PC-3 (cell line): ENCODE results near the gene SLAMF1. TPM values are rescaled to one million over a fixed set of nuclear protein-coding genes. Genes with fewer than 3 reads are reported as not detected.

Experiments used
- ATAC-seq: fragments of 200-7000 bp; cut with Tn5 transposase; 2 replicates; pipeline ENCODE4 v1.9.1; 2020; ENCODE audit warnings: mild to moderate bottlenecking, moderate library complexity
- BruUV-seq: library from RNA; stranded (reverse); fragments of 400-500 nt; replicated peaks from 2 replicates; lab custom pipeline; 2021; lab: Mats Ljungman, UMichigan
- CTCF ChIA-PET: fragments of 300-600 bp; sonication (Branson Sonifier 250); formaldehyde crosslinking; loops from one replicate; lab custom pipeline; 2022; ENCODE audit warnings: antibody characterized with exemption; lab: Charles Lee
- POLR2A ChIA-PET: fragments of 300-600 bp; sonication (Branson Sonifier 250); formaldehyde crosslinking; loops from one replicate; lab custom pipeline; 2022; ENCODE audit warnings: antibody characterized with exemption; ENCODE audit not compliant: unreplicated experiment; lab: Charles Lee
- DNase-seq: peaks from one replicate; pipeline ENCODE4 v3.0.0-alpha.2; 2015
- H2AFZ ChIP-seq: fragments of 300-600 bp; sonication (generic); 2 replicates; pipeline ENCODE4 v1.6.0; 2016; ENCODE audit warnings: antibody characterized with exemption, low read length
- H3F3A ChIP-seq: fragments of 300-600 bp; sonication (generic); one replicate; pipeline ENCODE4 v1.6.0; 2017; ENCODE audit warnings: antibody characterized with exemption, low read length, control low read depth, mild to moderate bottlenecking; ENCODE audit not compliant: unreplicated experiment
- H3K27ac ChIP-seq: fragments of 300-600 bp; sonication (generic); 2 replicates; pipeline ENCODE4 v1.5.1; 2016; ENCODE audit warnings: mild to moderate bottlenecking, low read length
- H3K27me3 ChIP-seq: fragments of 300-600 bp; sonication (generic); 2 replicates; pipeline ENCODE4 v1.6.1; 2016; ENCODE audit warnings: low read length, mixed read lengths
- H3K36me3 ChIP-seq: fragments of 300-600 bp; sonication (generic); 2 replicates; pipeline ENCODE4 v1.6.1; 2016; ENCODE audit warnings: low read depth, mixed run types, low read length, mixed read lengths
- H3K4me1 ChIP-seq: fragments of 300-600 bp; sonication (generic); 2 replicates; pipeline ENCODE4 v1.5.1; 2016; ENCODE audit warnings: low read length; ENCODE audit not compliant: insufficient read depth
- H3K4me2 ChIP-seq: fragments of 300-600 bp; sonication (generic); 2 replicates; pipeline ENCODE4 v1.6.0; 2016; ENCODE audit warnings: low read length
- H3K4me3 ChIP-seq: fragments of 300-600 bp; sonication (generic); 2 replicates; pipeline ENCODE4 v1.5.1; 2016; ENCODE audit warnings: mild to moderate bottlenecking, low read length, mixed read lengths
- H3K79me2 ChIP-seq: fragments of 300-600 bp; sonication (generic); 2 replicates; pipeline ENCODE4 v1.6.1; 2017; ENCODE audit warnings: low read length, mixed read lengths
- H3K9ac ChIP-seq: fragments of 300-600 bp; sonication (generic); 2 replicates; pipeline ENCODE4 v1.6.0; 2016; ENCODE audit warnings: mild to moderate bottlenecking, low read length
- H3K9me2 ChIP-seq: fragments of 300-600 bp; sonication (generic); replicated peaks from 2 replicates; pipeline ENCODE4 v1.6.1; 2016; ENCODE audit warnings: mixed run types, low read length, mixed read lengths
- H3K9me3 ChIP-seq: fragments of 300-600 bp; sonication (generic); 2 replicates; pipeline ENCODE4 v1.6.1; 2016; ENCODE audit warnings: low read length, mixed read lengths
- H4K20me1 ChIP-seq: fragments of 300-600 bp; sonication (generic); 2 replicates; pipeline ENCODE4 v1.6.1; 2016; ENCODE audit warnings: low read length, mixed read lengths
- CTCF ChIP-seq: fragments of 300-600 bp; sonication (generic); conservative IDR thresholded peaks from 2 replicates; pipeline ENCODE4 v1.5.1; 2017; ENCODE audit warnings: antibody characterized with exemption, low read depth, mild to moderate bottlenecking, low read length
- EZH2 ChIP-seq: fragments of 300-600 bp; sonication (generic); IDR thresholded peaks from one replicate; pipeline ENCODE4 v1.6.1; 2017; ENCODE audit warnings: antibody characterized with exemption, mild to moderate bottlenecking, low read length; ENCODE audit not compliant: unreplicated experiment
- EZH2phosphoT487 ChIP-seq: fragments of 300-600 bp; sonication (generic); IDR thresholded peaks from 2 replicates; pipeline ENCODE4 v1.6.1; 2018; ENCODE audit warnings: mild to moderate bottlenecking, antibody characterized with exemption, low read length, borderline replicate concordance
- intact Hi-C: fragments of 100-400 bp; cut with micrococcal nuclease; formaldehyde crosslinking; loops from 2 replicates; pipeline ENCODE4 v1.9.0; 2023
- total RNA-seq: library from RNA; depleted of rRNA; stranded (reverse); fragments of >200 nt; gene quantifications from 2 replicates; pipeline ENCODE4 v1.2.3, GENCODE V29; 2014

SLAMF1 gene
- total RNA-seq, 1 experiment from 2014 or later: not detected

DNA sequence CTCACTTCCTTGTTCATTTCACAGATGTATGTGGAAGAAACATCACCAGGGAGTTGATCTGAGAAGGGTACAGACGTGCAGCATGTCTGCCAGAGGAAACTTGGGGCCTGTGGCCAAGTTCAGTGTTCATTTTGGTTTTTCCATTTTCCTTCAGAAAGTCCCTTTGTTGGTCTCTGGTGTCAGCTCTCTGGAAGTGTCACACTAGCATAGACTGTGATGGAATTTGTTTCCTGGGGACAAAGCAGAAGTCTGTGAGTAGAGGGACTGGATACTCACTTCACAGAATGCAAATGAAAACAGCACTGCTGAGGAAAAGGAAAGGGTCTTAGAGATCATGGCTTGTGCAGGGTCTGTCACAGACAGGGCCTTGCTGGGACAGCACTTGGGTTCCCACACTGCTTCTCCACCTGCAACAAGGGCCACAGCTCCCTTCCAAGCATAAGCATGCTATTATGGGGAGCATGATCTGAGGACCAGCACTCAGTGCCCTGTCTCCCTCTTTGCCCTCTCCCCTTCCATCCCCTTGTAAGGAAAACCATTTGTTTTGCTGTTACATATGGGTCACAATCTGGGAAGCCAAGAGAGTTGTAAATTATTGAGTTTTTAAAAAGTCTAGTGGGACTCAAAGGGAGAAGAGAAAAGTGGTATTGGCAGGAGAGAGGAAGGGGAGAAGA is 36.1 kb downstream of the SLAMF1 start:
- Histone ChIP-seq H3K9ac (no peak overlapping the region), H3K4me3 (no peak overlapping the region), H3K9me3 (no peaks in the 10 kb centered on the region), H3K27ac (no peak overlapping the region), H3K9me2 (no peaks in the 10 kb centered on the region), H2AFZ (no peak overlapping the region), H3K27me3 (peaks cover 70% of the 10 kb centered on the region), H3K36me3 (no peaks in the 10 kb centered on the region), H3K4me2 (no peak overlapping the region), H3F3A (no peaks in the 10 kb centered on the region), H3K79me2 (no peaks in the 10 kb centered on the region), H3K4me1 (no peaks in the 10 kb centered on the region), H4K20me1 (0 out of 2 replicates have a peak, but pooled peaks cover 3% of the 10 kb centered on the region)
- DNase-seq: no peak
- CTCF ChIA-PET: no interaction called here
- POLR2A ChIA-PET: no interaction called here
- intact Hi-C loops: no loop called here
- TF ChIP-seq CTCF (no peak), EZH2phosphoT487 (no peak), EZH2 (no peak)
- no peak for ATAC-seq
- BruUV-seq: no TSS peak

DNA sequence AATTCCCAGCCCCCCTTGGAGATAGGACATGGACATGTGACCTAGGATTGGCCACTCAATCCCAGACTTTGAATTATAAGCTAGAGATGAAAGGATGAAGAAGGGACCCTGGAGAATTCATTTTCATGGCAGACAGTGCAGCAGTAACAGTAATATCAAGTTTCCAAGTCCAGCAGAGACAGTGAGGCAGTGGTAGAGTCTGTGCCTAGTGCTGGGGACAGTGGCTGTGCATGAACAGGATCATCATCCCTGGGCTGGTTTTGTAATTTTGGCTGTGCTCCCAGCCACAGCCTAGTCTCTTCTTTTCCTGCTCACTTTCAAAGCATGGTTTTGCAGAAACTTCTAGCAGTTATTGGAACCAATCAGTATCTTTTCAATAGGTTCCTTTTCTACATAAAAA is 37.9 kb downstream of the SLAMF1 start:
- no peak overlapping the region for H2AFZ ChIP-seq
- H3K9ac ChIP-seq: no peak overlapping the region
- no TSS peak for BruUV-seq
- no peak overlapping the region for H3K4me2 ChIP-seq
- H3K27ac ChIP-seq: no peak overlapping the region
- peaks cover 60% of the 10 kb centered on the region for H3K27me3 ChIP-seq
- intact Hi-C loops: no loop called here
- H3F3A ChIP-seq: no peaks in the 10 kb centered on the region
- no peaks in the 10 kb centered on the region for H3K9me2 ChIP-seq
- no peak overlapping the region for H3K4me3 ChIP-seq
- no peaks in the 10 kb centered on the region for H3K79me2 ChIP-seq
- ChIA-PET CTCF (no interaction called here), POLR2A (no interaction called here)
- H3K9me3 ChIP-seq: no peaks in the 10 kb centered on the region
- H4K20me1 ChIP-seq: 0 out of 2 replicates have a peak, but pooled peaks cover 3% of the 10 kb centered on the region
- H3K4me1 ChIP-seq: no peaks in the 10 kb centered on the region
- TF ChIP-seq EZH2 (no peak), CTCF (no peak), EZH2phosphoT487 (no peak)
- no peaks in the 10 kb centered on the region for H3K36me3 ChIP-seq
- ATAC-seq (no peak), DNase-seq (no peak)

DNA sequence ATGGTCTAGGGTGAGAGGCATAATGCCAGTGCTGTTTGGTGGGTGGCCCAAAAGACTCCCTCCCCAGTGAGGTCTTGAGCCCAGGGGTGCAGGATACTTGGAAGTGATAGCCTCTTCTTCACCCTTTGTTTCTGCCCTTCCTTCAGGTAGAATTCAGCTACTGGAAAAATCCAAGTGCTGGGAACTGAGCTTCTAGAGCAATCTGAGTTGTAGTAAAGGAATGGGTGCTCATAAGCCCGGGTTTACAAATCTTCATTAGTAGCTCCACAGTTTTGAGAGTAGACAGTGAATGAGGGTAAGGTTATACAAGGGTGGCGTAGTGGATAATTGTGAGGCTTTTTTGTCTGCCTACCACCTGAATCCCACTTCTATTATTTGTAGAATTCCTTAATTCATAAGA is 38.3 kb downstream of the SLAMF1 start:
- ATAC-seq: no peak
- H2AFZ ChIP-seq: no peak overlapping the region

More for the DNA sequence above, 38.3 kb downstream of the SLAMF1 start:
- Histone ChIP-seq H3K4me1 (no peaks in the 10 kb centered on the region), H3K9ac (no peak overlapping the region), H3K4me3 (no peak overlapping the region), H3K36me3 (no peaks in the 10 kb centered on the region), H3K9me2 (no peaks in the 10 kb centered on the region), H3K27ac (no peak overlapping the region), H3K9me3 (no peaks in the 10 kb centered on the region), H4K20me1 (0 out of 2 replicates have a peak, but pooled peaks cover 3% of the 10 kb centered on the region), H3F3A (no peaks in the 10 kb centered on the region), H3K4me2 (no peak overlapping the region), H3K27me3 (peaks cover 58% of the 10 kb centered on the region), H3K79me2 (no peaks in the 10 kb centered on the region)
- ChIA-PET CTCF (no interaction called here), POLR2A (no interaction called here)
- no peak for DNase-seq
- TF ChIP-seq EZH2 (no peak), CTCF (no peak), EZH2phosphoT487 (no peak)
- intact Hi-C loops: no loop called here
- BruUV-seq: no TSS peak
